ENCODE results near the gene OPALIN. TPM values are rescaled to one million over a fixed set of nuclear protein-coding genes. Genes with fewer than 3 reads are reported as not detected.

OPALIN gene, protein sequence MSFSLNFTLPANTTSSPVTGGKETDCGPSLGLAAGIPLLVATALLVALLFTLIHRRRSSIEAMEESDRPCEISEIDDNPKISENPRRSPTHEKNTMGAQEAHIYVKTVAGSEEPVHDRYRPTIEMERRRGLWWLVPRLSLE
- not detected for total RNA-seq
- polyA plus RNA-seq, result not detected
- long read RNA-seq, donor 1, result 0 reads
- long read RNA-seq, donor 2, result 0 reads
- long read RNA-seq, donor 3, result 0 reads
- long read RNA-seq, donor 4, result 0 reads
- long read RNA-seq, donor 5, result 0 reads
- long read RNA-seq, donor 6, result 0 reads
- long read RNA-seq, donor 7, result 0 reads
- long read RNA-seq, donor 8, result 0 reads
- long read RNA-seq, donor 9, result 0 reads
- long read RNA-seq, donor 10, result 0 reads

DNA sequence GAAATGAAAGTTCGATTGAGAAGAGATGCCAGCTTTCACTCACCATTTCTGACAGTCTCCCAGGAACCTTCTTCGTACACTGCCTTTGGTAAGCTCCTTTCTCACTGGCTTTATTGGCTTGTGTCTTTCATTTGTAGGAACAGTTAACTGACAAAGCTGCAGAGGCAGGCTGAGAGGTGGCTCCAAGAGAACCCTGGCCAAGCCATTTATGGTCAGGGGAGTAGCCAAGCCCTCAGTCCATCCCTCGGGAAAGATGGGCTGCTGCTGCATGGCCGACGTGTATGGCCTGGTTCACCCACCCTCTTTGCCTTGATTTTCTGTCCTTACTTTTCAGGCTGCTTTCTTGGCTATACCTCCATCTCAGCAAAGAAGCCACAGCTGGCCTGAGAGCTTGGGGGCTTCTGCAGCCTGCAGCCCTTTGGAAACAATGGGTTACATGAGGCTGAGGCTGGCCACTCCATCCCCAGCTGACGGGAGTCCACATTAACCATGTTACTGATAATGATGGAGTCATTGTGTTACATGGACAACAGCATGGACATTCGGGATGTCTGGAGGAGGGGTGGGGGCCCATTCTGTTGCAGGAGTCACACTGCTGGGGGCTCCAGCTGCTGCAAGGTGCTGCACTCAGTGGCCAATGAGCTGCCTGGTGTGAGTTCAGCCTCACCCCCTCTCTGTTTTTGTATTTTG is at the start of gene OPALIN:
OPALIN (minus strand) TSS at position 152 of the 690 bp plus-strand sequence; CDS start at position 46, 106 bp downstream.
- Histone ChIP-seq H3K27ac (no peak within 1 kb of the TSS), H3K36me3 (replicated peaks in 1 of 2) (no peaks in the 10 kb centered on the region), H3K9me3 (replicated peaks in 1 of 3) (no peaks in the 10 kb centered on the region), H3K4me3 (no peak within 1 kb of the TSS), H3K27me3 (peaks cover 5% of the 10 kb centered on the region), H3K4me1 (replicated peaks in 1 of 2) (no peaks in the 10 kb centered on the region)
- TF ChIP-seq, protein P1, sequence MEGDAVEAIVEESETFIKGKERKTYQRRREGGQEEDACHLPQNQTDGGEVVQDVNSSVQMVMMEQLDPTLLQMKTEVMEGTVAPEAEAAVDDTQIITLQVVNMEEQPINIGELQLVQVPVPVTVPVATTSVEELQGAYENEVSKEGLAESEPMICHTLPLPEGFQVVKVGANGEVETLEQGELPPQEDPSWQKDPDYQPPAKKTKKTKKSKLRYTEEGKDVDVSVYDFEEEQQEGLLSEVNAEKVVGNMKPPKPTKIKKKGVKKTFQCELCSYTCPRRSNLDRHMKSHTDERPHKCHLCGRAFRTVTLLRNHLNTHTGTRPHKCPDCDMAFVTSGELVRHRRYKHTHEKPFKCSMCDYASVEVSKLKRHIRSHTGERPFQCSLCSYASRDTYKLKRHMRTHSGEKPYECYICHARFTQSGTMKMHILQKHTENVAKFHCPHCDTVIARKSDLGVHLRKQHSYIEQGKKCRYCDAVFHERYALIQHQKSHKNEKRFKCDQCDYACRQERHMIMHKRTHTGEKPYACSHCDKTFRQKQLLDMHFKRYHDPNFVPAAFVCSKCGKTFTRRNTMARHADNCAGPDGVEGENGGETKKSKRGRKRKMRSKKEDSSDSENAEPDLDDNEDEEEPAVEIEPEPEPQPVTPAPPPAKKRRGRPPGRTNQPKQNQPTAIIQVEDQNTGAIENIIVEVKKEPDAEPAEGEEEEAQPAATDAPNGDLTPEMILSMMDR (IDR thresholded peaks at IDR 0.05), result no peak
- TF ChIP-seq POLR2A (IDR thresholded peaks at IDR 0.05), result no peak
- intact Hi-C loops (cut with DNase I), result no loop called here
- no peak for DNase-seq
- WGBS, 4 donors, result 63 to 75% (median 67%) methylated on average over 7 of the region's 7 CpGs

DNA sequence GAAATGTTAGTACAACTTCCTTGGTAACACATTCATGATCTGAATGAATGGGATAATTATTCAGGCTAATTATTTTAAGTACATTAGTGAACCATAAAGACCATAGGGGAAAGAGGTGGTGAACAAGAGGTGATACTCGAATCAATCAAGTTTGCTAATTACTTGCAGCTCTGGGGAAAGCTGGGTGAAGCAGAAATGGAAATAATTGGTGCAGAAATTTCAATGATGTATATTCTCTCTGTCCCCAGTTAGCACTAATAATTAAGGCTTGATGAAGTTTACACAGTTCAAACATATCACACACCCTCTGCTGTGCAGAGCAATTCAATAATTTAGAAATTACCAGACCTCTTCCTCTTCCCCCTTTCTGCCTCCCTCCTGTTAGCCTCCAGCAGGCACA is 49.4 kb upstream of the OPALIN start:
- Histone ChIP-seq H3K9me3 (replicated peaks in 1 of 3) (no peaks in the 10 kb centered on the region), H3K27me3 (peaks cover 23% of the 10 kb centered on the region), H3K4me3 (no peak overlapping the region), H3K27ac (no peak overlapping the region), H3K4me1 (replicated peaks in 1 of 2) (no peaks in the 10 kb centered on the region), H3K36me3 (replicated peaks in 1 of 2) (no peaks in the 10 kb centered on the region)
- intact Hi-C loops (cut with DNase I), result no loop called here
- TF ChIP-seq POLR2A (IDR thresholded peaks at IDR 0.05), result no peak
- DNase-seq, result no peak
- WGBS, 4 donors, result 60 to 74% (median 72%) methylated on average over 1 of the region's 1 CpG

DNA sequence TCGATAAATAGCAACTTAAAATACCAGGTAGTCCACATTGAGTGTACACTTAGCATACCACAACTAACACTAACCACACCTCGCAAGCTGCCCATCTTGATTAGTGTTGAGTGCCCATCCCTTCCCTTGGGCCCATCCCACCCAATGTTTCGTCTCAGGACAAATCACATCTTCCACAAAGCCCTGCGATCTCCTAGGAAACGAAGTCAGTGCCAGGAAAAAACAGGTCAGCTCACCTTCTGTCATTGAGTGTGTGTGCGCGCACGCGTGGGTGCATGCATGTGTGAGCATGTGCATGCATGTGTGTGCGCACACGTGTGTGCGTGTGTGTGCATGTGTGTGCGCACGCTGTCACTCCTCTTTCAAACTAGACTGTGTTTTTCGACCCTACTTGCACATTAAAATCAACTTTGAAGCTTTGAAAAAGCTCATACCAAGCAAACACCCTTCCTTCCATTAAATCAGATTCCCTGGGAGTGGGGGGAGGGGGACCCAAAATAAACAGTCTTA is 48.8 kb upstream of the OPALIN start:
- Histone ChIP-seq H3K27me3 (peaks cover 23% of the 10 kb centered on the region), H3K4me3 (no peak overlapping the region), H3K36me3 (replicated peaks in 1 of 2) (no peaks in the 10 kb centered on the region), H3K27ac (no peak overlapping the region), H3K9me3 (replicated peaks in 1 of 3) (no peaks in the 10 kb centered on the region), H3K4me1 (replicated peaks in 1 of 2) (no peaks in the 10 kb centered on the region)
- DNase-seq, result no peak
- WGBS, 4 donors, result 77 to 83% (median 82%) methylated on average over 15 of the region's 15 CpGs
- intact Hi-C loops (cut with DNase I), result no loop called here
- TF ChIP-seq POLR2A (IDR thresholded peaks at IDR 0.05), result no peak
- TF ChIP-seq, protein P1 (IDR thresholded peaks at IDR 0.05), result no peak

DNA sequence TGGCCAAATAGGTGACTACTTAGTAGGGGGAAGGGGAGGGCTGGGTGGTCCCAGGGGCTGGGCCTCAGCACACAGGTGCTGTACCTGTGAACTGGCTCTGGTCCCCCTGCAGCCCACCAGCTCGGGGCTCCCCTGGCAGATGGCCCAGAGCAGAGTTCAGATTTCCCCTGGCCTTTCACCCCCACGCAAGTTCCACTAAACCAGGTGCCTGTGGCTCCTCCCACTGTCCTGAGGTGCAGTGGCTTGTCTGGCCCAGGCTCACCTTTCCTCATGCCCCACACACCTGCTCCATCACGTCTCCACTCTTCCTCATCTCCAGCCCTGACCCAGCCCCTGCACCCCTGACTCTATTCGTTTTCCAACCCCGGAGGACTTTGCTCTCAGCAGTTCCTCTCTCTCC is 47.3 kb upstream of the OPALIN start:
- Histone ChIP-seq H3K4me1 (replicated peaks in 1 of 2) (no peaks in the 10 kb centered on the region), H3K27me3 (peaks cover 23% of the 10 kb centered on the region), H3K27ac (no peak overlapping the region), H3K4me3 (no peak overlapping the region), H3K36me3 (replicated peaks in 1 of 2) (no peaks in the 10 kb centered on the region), H3K9me3 (replicated peaks in 1 of 3) (no peaks in the 10 kb centered on the region)
- WGBS, 4 donors, result 77 to 93% (median 80%) methylated on average over 4 to 5 of the region's 5 CpGs
- intact Hi-C loops (cut with DNase I), result no loop called here
- TF ChIP-seq, protein P1 (IDR thresholded peaks at IDR 0.05), result no peak
- no peak for TF ChIP-seq POLR2A (IDR thresholded peaks at IDR 0.05)
- DNase-seq, result peak in 1 of 7 donors; percentile 6
